ENCODE results near the gene MED17.

The MED17 gene

DNA sequence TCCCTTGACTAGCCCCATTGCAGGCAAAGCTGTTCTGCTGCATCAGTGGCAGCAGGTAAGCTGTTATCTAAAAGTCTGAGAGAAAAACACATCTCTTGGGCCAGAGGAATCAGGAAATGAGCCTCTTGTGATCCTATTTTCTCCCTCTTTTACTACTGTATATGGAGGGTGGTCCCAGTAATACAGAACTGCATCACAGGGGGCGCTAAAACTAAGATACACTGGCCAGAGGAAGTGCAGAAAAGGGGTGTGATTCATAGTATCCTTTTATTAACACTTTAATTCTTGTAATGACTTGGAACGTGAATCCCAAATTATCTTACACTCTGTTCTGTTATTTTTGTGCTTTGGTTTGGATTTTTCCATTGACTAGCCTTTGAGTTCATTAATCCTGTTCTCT is 8.8 kb upstream of the MED17 start:
- DNase-seq: peak; percentile 39
- H3K36me3 ChIP-seq: no peaks in the 10 kb centered on the region
- no peaks in the 10 kb centered on the region for H3K9me3 ChIP-seq
- no peak overlapping the region for H3K4me3 ChIP-seq (ENCODE audit: low read depth, low read length)
- no peaks in the 10 kb centered on the region for H3K4me1 ChIP-seq
- no peaks in the 10 kb centered on the region for H3K27me3 ChIP-seq
- TF ChIP-seq, protein P1, sequence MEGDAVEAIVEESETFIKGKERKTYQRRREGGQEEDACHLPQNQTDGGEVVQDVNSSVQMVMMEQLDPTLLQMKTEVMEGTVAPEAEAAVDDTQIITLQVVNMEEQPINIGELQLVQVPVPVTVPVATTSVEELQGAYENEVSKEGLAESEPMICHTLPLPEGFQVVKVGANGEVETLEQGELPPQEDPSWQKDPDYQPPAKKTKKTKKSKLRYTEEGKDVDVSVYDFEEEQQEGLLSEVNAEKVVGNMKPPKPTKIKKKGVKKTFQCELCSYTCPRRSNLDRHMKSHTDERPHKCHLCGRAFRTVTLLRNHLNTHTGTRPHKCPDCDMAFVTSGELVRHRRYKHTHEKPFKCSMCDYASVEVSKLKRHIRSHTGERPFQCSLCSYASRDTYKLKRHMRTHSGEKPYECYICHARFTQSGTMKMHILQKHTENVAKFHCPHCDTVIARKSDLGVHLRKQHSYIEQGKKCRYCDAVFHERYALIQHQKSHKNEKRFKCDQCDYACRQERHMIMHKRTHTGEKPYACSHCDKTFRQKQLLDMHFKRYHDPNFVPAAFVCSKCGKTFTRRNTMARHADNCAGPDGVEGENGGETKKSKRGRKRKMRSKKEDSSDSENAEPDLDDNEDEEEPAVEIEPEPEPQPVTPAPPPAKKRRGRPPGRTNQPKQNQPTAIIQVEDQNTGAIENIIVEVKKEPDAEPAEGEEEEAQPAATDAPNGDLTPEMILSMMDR (IDR thresholded peaks at IDR 0.05; ENCODE audit: low read depth, low read length): peak; percentile 56

DNA sequence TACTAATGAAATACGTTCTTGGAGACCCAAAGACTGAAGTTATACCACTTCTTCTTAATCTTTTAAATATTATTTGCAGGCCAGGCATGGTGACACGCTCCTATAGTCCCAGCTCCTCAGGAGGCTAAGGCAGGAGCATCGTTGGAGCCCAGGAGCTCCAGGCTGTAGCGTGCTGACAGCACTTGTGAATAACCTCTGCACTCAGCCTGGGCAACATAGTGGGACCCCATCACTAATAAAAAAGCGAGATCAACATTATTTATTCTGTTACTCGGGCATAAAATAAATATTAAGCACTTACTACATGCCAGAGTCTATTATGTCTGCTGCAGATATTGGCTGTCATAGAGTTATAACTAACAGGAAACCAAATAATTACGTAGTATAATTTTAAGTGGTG is 720 bp upstream of the MED17 start:
- no peaks in the 10 kb centered on the region for H3K4me1 ChIP-seq
- DNase-seq: no peak
- H3K9me3 ChIP-seq: no peaks in the 10 kb centered on the region
- no peaks in the 10 kb centered on the region for H3K27me3 ChIP-seq
- peaks cover 23% of the 10 kb centered on the region for H3K36me3 ChIP-seq
- TF ChIP-seq, protein P1 (IDR thresholded peaks at IDR 0.05; ENCODE audit: low read depth, low read length): no peak
- peak overlapping the region; percentile 99 for H3K4me3 ChIP-seq (ENCODE audit: low read depth, low read length)

DNA sequence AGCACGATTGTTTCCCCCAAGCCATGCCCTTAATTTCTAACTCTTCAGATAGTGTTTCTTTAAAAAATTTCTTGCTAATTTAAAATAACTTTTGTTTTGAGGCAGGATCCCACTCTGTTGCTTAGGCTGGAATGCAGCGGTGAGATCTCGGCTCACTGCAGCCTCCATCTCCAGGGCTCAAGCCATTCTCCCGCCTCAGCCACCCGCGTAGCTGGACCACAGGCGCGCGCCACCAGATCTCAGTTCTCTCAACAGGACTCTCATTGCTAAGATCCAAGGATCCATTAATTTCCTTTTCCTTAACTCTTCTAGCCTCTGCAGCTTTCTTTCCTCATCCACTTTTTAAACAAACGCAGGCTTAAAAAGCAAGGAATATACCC is 327 bp upstream of the MED17 start:
- TF ChIP-seq, protein P1 (IDR thresholded peaks at IDR 0.05; ENCODE audit: low read depth, low read length): no peak

DNA sequence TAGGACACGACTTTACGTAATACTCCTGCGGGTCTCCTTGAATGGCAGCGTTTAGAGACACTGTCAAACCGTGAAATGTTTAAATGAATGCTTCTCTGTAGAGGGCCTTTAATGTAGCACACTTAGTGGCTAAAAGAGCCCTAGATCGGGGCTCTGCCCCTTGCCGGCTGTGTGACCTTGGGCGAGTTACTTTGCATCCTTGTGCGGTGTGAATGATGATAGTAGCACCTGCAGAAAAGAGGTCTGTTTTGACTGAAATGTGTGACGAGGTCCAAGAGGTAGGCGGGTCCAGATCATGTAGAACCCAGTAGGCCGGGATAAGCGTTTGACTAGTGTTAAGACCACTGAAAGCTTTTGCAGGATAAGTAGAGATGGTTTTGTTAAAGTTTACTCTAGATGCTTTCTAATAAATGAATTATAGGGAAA is 866 bp downstream of the MED17 start:
- H3K36me3 ChIP-seq: peaks cover 36% of the 10 kb centered on the region
- DNase-seq: no peak

More for the DNA sequence above, 327 bp upstream of the MED17 start:
- Histone ChIP-seq H3K4me1 (no peaks in the 10 kb centered on the region), H3K4me3 (ENCODE audit: low read depth, low read length) (peak overlapping the region; percentile 99), H3K27me3 (no peaks in the 10 kb centered on the region), H3K9me3 (no peaks in the 10 kb centered on the region), H3K36me3 (peaks cover 26% of the 10 kb centered on the region)
- no peak for DNase-seq

DNA sequence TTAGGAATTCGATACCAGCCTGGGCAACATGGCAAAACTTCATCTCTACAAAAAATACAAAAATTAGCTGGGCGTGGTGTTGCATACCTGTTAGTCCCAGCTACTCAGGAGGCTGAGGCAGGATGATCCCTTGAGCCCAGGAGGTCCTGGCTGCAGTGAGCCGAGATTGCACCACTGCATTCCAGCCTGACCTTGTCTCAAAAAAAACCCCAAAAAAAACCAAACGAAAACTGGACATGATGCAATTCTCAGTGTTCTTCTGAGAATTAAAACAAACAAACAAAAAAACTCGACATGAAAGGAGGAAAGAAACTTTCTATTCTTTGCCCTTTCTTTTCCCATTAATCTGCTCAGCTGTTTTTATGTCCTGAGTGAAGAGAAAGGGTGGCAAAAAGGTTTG is 7.4 kb downstream of the MED17 start:
- DNase-seq: no peak
- Histone ChIP-seq H3K27me3 (no peaks in the 10 kb centered on the region), H3K9me3 (no peaks in the 10 kb centered on the region), H3K4me3 (ENCODE audit: low read depth, low read length) (no peak overlapping the region), H3K36me3 (peaks cover 90% of the 10 kb centered on the region), H3K4me1 (no peaks in the 10 kb centered on the region)
- TF ChIP-seq, protein P1 (IDR thresholded peaks at IDR 0.05; ENCODE audit: low read depth, low read length): no peak

More for the DNA sequence above, 866 bp downstream of the MED17 start:
- Histone ChIP-seq H3K4me1 (no peaks in the 10 kb centered on the region), H3K4me3 (ENCODE audit: low read depth, low read length) (peak overlapping the region; percentile 99), H3K27me3 (no peaks in the 10 kb centered on the region), H3K9me3 (no peaks in the 10 kb centered on the region)
- TF ChIP-seq, protein P1 (IDR thresholded peaks at IDR 0.05; ENCODE audit: low read depth, low read length): no peak

DNA sequence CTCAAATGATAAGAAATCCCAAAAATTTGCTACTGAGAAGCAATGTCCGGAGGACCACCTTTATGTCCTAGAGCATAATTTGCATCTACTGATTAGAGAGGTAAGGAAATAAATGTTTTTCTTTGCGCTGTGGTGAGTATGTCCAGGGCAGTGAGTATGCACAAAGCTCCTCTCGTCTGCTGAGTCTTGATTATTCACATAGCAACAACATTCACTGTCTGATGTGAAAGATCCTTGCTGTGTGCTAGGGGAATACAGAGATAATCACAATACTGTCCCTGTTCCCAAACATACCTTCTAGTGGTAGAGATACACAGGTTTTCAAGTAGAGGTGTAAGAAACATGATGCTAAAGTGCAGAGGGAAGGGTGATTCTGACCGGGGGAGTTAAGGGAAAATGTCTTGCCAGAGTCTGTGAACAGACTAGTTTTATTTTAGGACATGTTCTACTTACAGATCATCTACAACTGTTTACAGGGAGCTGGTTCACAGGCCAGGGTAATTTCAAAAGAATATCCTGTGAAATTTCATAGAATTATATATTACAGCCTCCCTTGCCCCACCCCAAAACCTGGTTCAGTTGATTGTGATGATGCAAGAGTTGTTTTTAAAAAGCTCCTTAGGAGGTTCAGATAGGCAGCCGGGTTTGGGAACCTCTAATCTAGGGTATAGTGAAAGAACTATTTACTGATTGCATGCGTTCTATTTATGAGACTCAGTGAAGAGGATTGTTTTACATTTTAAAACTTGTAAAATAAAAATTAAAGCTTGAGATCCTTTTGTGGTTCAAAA is 12.6 kb downstream of the MED17 start:
- Histone ChIP-seq H3K27me3 (no peaks in the 10 kb centered on the region), H3K4me3 (ENCODE audit: low read depth, low read length) (no peak overlapping the region), H3K36me3 (peaks cover 95% of the 10 kb centered on the region), H3K9me3 (no peaks in the 10 kb centered on the region), H3K4me1 (no peaks in the 10 kb centered on the region)
- DNase-seq: no peak
- TF ChIP-seq, protein P1 (IDR thresholded peaks at IDR 0.05; ENCODE audit: low read depth, low read length): no peak

Measured in BE2C (cell line).